ENCODE data around the gene TMEM191B.
"Not testable (repeated sequence)": the region's sequence is repeated elsewhere in the genome, so short reads cannot be mapped to it uniquely, and the experiment has no call there.

The TMEM191B gene

DNA sequence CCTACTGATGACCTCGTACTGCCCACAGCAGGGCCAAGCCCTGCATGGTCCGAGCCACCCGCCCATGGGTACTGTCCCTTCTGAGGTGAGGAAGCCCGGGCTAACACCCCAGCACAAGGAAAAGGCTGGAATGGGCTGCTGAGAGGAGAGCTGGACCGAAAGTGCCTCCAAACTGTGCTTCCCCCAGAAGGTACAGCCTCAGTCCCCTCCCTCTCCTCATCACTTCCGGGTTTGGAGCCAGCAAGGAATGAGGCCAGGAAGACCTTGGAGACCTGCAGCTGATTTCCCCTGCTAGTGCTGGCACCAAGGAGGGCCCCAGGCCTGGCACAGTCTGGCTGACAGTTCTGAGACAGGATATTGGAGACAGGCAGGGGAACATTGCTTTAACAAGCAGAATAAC, 31.3 kb downstream of the TMEM191B start:
- not testable (repeated sequence) for DNase-seq

DNA sequence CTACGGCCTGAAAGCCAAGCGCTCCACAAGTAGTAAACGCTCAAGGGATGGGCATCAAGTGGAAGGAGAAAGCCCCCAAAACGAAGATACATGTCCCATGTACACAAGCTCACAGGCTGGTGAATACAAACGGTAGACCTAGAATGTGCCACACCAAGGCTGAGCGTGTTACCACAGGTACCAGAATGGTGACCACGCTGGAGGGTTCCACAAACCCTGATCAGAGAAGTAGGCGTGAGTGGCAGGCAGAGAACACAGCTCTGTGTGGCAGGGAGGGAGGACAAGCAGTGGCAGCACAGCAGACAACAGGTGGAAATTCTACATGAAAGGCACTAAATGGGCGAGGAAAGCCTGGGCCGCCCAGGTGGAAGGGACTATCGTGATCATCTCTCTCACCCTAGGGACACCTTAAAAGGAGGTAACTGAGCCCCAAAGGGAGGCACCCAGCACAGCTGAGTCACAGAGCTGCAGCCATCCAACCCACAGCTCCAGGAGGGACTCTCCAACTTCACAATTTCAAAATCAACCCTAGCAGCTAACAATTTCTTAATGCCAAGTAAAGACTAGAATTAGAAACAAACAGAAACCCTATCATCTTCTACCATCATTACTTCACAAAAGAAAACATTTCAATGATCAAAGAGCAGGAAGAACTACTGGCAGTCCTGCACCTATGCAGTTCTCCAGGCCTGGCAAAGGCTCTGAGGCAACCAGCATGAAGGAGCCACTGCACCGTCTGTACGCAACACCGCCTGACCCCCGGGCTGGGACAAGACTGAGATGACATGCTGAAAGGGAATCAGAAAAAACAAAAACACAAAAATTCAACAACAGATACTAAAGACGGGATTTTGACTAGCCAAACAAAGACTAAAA, 32.7 kb downstream of the TMEM191B start:
- DNase-seq = not testable (repeated sequence)

DNA sequence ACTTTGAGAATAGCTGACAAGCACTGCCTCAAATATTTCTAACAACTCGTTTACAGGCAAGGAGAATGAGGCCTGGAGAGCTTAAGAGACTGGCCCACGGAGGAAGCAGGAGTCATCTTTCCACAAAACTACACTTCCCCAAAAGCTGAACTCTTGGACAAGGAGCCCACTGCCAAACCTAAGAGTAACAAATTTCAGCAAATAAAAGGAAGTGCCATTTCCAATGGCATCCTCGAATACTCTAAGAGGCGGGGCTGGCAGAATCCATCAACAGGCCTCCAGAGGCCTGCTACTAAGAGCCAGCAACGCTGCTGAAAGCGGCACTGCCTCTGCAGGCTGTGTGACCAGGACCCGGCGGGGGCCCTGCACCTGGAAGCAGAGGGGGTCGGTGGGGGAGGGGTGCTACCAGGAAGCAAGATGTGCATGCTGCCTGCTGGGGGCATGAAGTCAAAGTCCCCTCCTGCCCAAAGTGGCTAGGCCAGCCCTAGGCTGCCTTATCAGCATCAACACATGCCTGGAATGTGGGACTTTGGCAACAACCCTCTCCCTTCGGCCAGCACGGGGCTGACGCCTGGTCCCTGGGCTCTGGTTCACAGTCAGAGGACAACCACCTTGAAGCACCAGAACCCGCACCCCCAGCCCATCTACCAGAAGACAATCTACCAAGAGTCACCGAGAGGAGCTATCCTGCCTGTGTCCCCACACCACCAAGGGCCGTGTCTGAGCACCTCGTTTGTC, 43.1 kb downstream of the TMEM191B start:
- DNase-seq = not testable (repeated sequence)

DNA sequence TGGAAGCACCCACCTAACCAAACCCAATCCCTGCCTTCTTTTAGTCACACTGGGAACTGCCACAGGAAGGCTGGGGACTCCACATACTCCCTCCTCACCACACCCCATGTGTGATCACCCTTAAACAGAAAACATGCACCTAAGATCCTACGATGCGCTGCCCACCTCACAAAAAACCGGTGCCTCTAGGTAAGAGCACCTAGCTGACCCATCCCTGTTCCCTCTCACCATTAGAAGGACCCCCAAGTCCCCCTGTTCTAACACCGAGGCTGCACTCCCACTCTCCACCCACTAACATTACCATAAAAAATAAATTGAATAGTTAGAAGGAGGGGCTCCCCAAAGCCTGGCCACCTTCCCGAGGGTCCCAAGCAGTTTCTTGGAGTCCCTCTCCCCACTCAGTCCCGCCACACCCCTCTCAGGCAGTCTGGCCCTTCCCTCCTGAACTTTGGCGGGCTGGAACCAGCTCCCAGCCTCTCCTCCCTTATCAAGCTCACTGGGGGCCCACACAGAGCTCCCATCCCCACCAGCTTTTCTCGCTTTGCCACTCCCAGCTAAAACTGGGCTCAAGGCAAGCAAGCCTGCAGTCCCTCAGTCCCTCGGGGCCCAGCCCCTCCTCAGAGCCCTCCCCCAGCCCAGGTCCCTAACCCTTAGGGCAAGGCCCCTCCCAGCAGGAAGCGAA, 46.0 kb downstream of the TMEM191B start:
- not testable (repeated sequence) for DNase-seq

DNA sequence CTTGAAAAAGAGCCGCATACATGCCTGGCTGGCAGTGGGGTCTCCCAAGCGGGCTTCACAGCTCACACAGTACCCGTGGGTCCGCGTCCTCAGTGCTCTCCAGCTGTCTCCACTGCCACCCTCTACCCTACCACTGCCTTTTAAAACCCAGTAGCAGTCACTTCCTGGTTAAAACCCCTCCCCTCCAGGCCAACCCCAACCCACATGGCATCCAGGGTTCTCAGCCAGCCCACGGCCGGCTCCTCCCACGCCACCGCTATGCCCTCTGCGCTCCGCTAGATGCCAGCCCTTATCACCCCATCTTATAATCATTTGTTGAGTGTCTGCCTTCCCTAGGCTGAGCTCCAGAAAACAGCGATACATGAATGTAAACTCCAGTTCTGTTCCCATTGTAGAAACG, 47.0 kb downstream of the TMEM191B start:
- not testable (repeated sequence) for DNase-seq

DNA sequence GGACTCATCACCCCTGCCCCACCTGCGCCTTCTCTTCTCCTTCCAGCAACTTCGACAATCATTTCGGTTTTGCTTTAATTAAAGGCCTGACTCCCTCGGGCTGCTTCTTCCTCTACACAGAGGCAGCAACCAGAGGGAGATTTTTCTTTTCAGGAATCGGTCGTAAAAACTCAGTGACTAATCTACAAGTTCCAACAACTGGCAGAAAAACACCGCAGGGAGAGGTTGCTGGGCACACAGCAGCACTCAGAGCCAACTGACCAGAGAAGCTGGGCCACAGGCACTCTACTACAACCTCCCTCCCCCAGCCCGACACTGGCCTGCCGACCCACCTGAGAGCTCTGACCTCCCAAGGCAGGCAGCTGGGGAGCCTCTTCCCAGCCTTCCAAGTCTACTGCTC, 48.1 kb downstream of the TMEM191B start:
- not testable (repeated sequence) for DNase-seq

DNA sequence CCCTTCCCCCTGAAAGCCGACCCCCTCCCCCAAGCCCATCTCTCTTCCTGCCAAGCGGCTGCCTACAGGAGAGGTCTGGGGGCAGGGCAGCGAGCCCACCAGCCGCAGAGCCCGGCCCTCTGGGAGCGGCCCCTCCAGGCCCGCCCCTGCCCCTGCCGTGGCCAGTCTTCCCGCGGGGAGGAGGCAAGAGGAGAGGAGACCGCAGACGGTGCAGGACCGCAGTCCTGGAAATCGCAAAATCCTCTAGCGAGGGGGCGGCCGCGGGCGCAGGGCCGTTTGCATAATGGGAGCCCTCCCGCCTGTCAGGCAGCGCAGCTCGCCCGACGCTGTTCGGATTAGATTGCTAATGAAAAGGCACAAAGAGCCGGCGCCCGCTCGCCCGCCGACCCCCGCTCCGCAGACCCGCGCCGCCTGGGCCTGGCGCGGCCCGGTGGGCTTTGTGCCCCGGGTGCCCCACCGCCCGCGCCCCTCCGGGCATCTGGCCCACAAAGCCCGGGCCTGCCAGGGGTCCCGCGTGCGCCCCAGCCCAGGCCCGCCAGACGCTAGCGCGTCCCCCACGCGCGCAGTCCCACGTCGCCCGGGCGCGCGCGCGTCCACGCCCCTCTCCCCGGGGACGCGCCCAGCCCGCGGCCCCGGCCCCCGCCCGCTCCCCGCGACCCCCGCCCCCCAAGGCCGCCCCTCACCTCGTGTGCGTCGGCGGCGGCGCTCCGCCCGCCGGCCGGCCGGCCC, 49.7 kb downstream of the TMEM191B start:
- not testable (repeated sequence) for DNase-seq

DNA sequence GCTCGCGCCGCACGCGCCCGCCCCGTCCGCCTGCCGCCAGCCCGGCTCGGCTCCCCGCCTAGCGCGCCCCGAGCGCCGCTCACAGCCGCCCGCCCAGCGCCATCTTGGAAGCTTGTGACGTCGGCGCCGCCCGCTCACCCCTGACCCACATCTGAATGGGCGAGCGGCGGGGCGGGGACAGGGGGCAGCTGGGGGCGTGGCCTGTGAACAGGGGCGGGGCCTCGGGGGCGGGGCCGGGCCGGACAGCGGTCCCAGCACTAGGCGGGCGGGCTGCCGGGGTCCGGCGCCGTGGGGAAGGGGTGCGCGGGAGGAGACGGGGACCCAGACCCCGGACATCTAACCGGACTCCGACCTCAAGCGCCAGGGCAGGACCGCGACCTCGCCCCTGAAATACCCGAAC, 50.2 kb downstream of the TMEM191B start:
- not testable (repeated sequence) for DNase-seq
